Skeletal muscle tissue (tissue), 4 donors: ENCODE results near the gene NNAT. TPM values are rescaled to one million over a fixed set of nuclear protein-coding genes. Genes with fewer than 3 reads are reported as not detected.

Experiments
- H3K27ac ChIP-seq: one replicate; pipeline ENCODE4 v1.7.0; 2013; ENCODE audit warnings: mild to moderate bottlenecking, low read depth, low read length, inconsistent platforms
- H3K27me3 ChIP-seq, 3 donors: one replicate each; pipeline ENCODE4 v1.7.0; 2013; ENCODE audit warnings: low read length in 3 of 3; ENCODE audit not compliant: control insufficient read depth in 3 of 3, insufficient read depth in 3 of 3
- H3K36me3 ChIP-seq, 3 donors: one replicate each; pipeline ENCODE4 v1.7.0; 2013; ENCODE audit warnings: low read length in 3 of 3; ENCODE audit not compliant: control insufficient read depth in 3 of 3, insufficient read depth in 3 of 3
- H3K4me1 ChIP-seq, 3 donors: one replicate each; pipeline ENCODE4 v1.7.0; 2013; ENCODE audit warnings: low read length in 3 of 3, mild to moderate bottlenecking in 3 of 3; ENCODE audit not compliant: control insufficient read depth in 3 of 3, insufficient read depth in 3 of 3
- H3K4me3 ChIP-seq, 3 donors: one replicate each; pipeline ENCODE4 v1.7.0; 2013; ENCODE audit warnings: low read length in 3 of 3
- H3K9ac ChIP-seq, 3 donors: one replicate each; pipeline ENCODE4 v1.7.0; 2013; ENCODE audit warnings: low read length in 3 of 3, mild to moderate bottlenecking in 3 of 3, moderate library complexity in 2 of 3, low read depth in 1 of 3
- H3K9me3 ChIP-seq, 3 donors: one replicate each; pipeline ENCODE4 v1.7.0; 2013; ENCODE audit warnings: low read length in 3 of 3; ENCODE audit not compliant: control insufficient read depth in 3 of 3
- total RNA-seq: library from RNA; depleted of rRNA; stranded (reverse); fragments of >200 nt; gene quantifications from one replicate; pipeline ENCODE4 v1.2.3, GENCODE V29; 2014
- donor health status: Osteomylitis.

NNAT gene
- total RNA-seq, 1 donor from 2014 or later, result 133 TPM

GRCh38 chr20:37500311-37500710, 20.7 kb upstream of the NNAT start:
- Histone ChIP-seq H3K27ac (no peak overlapping the region), H3K9me3 (no peaks in the 10 kb centered on the region), H3K36me3 (no peaks in the 10 kb centered on the region), H3K27me3 (no peaks in the 10 kb centered on the region), H3K4me1 (no peaks in the 10 kb centered on the region), H3K9ac (no peak overlapping the region), H3K4me3 (no peak overlapping the region)

- Histone ChIP-seq H3K9me3 (no peaks in the 10 kb centered on the region), H3K4me1 (peaks cover 0 to 3% (median 0%) of the 10 kb centered on the region in 3 donors), H3K9ac (no peak overlapping the region), H3K27me3 (no peaks in the 10 kb centered on the region), H3K4me3 (no peak overlapping the region), H3K27ac (no peak overlapping the region), H3K36me3 (no peaks in the 10 kb centered on the region)
Observed at GRCh38 chr20:37501940-37502339, 19.1 kb upstream of the NNAT start.

DNA sequence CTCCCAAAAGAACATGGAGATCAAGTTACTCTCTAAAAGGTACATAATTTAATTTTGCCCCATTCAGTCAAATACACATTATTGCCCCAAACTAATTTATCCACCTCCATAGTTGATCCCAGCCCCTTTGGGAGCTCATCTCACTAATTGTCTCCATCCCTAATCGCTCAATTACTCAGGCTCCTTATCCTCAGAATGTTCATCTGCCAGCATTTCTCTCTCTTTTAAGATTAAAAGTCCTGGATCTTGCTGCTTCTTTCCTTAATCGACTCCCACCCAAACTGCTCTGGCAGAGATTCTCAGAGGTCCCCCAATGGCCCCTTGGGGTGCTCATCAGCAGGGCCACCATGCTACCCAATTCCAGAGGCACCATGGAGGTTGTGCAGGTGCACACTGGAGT, 18.4 kb upstream of the NNAT start:
- H3K36me3 ChIP-seq, result no peaks in the 10 kb centered on the region
- H3K9ac ChIP-seq, result no peak overlapping the region
- no peak overlapping the region for H3K4me3 ChIP-seq
- peaks cover 0 to 4% (median 2%) of the 10 kb centered on the region in 3 donors for H3K4me1 ChIP-seq
- H3K9me3 ChIP-seq, result no peaks in the 10 kb centered on the region
- no peaks in the 10 kb centered on the region for H3K27me3 ChIP-seq
- H3K27ac ChIP-seq, result no peak overlapping the region

DNA sequence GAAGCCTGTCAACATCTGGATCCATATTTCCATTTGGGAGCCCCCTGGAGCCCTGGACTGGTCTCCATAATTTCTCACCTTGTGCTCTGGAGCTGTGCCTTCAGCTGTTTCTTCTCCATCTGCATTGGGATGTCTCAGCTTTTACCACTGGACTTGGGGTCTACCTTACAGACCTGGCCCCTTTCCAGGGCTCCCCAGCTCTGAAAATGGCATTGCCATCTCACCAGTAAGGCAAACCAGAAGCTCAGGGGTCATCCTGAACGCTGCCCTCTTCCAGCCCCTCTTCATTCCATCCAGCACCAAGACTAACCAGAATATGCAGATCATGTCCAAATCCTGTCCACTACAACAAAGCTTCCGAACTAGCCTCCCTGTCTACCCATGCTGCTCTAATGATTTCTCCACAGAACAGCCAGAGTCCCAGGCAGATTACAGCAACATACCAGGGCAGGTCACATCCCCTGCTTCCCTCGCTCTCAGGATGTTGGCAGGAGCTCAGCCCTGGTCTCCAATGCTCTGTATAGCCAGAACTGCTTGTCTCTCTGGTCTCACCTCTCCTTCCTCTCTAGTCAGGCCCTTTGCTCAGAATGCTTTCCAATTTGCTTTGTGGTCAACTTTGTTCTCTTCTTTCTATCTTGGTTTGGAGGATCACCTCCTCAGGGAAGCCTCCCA, 17.7 kb upstream of the NNAT start:
- Histone ChIP-seq H3K9ac (no peak overlapping the region), H3K4me3 (no peak overlapping the region), H3K27me3 (no peaks in the 10 kb centered on the region), H3K9me3 (no peaks in the 10 kb centered on the region), H3K4me1 (peaks cover 0 to 4% (median 2%) of the 10 kb centered on the region in 3 donors), H3K27ac (no peak overlapping the region), H3K36me3 (no peaks in the 10 kb centered on the region)

DNA sequence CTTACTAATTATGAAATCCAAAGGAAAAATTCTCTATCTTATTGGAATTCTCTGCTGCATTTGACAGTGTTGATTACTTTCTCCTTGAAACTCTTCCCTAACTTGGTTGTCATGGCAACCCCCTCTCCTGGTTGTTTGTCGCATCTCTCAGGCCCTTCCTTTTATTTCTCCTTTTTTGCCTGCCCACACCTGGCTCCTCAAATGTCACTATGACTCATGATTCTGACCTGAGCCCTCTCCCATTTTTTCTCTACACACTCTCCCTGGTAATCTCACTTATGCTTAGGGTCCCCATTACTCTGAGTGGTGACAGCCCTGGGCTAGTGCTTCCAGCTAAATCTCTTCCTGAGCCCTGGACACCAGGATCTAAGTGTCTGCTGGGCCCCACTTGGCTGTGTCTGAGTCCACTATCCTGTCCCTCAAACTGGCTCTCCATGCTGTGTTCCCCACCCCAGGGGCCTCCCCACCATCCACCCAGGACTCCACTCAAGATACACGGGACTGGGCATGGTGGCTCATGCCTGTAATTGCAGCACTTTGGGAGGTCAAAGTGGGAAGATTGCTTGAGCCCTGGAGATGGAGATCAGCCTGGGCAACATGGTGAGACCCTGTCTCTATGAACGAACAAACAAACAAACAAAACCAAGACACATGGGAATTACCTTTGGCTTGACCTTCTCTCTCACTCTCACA, 16.5 kb upstream of the NNAT start:
- H3K4me3 ChIP-seq, result no peak overlapping the region
- peaks cover 4 to 6% (median 5%) of the 10 kb centered on the region in 3 donors for H3K4me1 ChIP-seq
- H3K27me3 ChIP-seq, result no peaks in the 10 kb centered on the region
- H3K36me3 ChIP-seq, result peaks cover 4 to 6% (median 4%) of the 10 kb centered on the region in 3 donors
- no peak overlapping the region for H3K27ac ChIP-seq
- no peaks in the 10 kb centered on the region for H3K9me3 ChIP-seq
- H3K9ac ChIP-seq, result no peak overlapping the region

DNA sequence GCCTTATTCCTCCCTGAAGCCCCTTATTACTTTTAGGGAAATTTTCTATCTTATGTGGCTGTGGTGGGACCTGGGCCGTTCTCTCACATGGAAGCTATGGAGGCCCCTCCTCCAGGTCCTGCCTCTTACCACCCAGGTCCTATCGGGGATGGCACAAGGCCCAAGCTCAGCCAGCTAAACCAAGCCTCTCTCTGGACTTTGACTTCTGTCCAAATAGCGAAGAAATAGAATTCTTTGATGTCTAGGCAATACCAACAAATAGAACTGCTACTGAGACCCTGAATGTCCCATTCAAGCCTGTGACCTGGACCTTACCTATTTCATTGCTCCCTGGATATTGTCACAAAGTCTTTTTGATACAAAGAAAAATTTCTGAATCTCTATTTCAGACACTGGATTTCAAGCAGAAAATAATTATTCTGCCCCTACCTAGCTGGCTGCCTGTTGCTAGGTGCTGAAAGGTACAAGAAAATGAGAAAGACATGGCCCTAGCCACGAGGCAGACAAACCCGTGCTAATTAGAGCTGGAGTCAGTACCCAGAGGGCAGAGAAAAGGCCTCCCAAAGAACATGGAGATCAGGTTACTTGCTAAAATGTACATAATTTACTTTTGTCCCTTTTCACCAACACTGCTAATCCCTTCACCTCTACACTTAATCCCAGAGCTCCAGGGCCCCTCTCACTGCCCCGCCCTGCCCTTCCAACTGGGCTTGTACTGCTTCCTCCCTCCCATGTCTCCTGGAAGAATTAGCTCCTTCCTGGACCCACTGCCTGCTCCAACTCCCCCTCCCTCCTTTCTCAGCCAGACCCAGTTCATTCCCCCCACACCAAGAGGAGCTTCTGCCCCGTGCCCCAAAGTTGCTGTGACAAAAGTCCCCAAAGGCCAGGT, 15.5 kb upstream of the NNAT start:
- H3K36me3 ChIP-seq, result peaks cover 6 to 8% (median 8%) of the 10 kb centered on the region in 3 donors
- no peak overlapping the region for H3K27ac ChIP-seq
- no peaks in the 10 kb centered on the region for H3K9me3 ChIP-seq

DNA sequence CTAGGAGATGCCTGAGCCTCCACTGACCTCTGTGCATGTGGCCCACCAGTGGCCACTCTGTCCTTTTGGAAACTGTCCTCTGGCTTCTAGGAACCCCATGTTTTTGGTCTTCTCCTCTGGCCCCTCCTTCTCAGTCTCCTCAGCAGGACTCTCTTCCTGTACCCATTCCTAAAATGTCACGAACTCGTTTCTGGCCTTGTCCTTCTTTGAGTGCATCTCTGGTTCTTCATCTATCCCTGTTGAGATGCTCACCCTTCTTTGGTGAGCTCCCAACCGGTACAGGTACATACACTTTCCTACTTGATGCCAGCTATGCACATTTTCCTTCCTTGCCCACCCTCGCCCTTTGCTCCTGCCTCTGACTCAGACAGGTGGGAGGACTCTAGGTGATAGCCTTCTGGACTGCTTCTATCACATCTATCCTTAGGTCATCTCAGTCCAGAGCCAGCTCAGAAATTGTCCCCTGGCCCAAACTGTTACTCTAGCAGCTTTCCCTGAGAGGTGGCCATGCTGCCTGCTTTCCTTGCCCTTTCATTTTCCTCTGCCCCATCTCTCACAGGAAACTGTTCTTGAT, 14.8 kb upstream of the NNAT start:
- Histone ChIP-seq H3K9ac (no peak overlapping the region), H3K36me3 (peaks cover 9 to 15% (median 12%) of the 10 kb centered on the region in 3 donors), H3K4me3 (no peak overlapping the region), H3K4me1 (peaks cover 4 to 6% (median 5%) of the 10 kb centered on the region in 3 donors), H3K27me3 (no peaks in the 10 kb centered on the region), H3K27ac (no peak overlapping the region), H3K9me3 (no peaks in the 10 kb centered on the region)

More for the DNA sequence above, 15.5 kb upstream of the NNAT start:
- no peak overlapping the region for H3K9ac ChIP-seq
- no peak overlapping the region for H3K4me3 ChIP-seq
- peaks cover 4 to 6% (median 5%) of the 10 kb centered on the region in 3 donors for H3K4me1 ChIP-seq
- H3K27me3 ChIP-seq, result no peaks in the 10 kb centered on the region

DNA sequence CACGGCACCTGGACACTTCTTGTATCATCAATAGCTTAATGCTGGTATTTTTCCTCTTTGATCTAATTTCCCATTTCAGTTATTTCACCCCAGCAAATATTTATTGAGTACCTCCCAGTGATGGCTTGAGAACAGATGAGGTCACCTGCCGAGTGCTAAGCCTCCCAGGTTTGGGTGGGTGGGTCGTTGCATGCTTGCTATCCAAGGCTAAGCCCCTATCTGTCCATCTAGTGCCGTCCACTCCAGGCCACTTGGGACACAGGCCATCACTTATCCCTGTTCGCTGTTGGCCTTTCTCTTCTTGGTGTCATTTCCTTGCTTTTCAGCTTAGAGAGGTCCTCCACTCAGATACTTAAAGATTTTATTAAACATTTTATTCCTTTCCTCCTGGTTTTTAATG, 10.8 kb upstream of the NNAT start:
- Histone ChIP-seq H3K9me3 (no peaks in the 10 kb centered on the region), H3K27me3 (no peaks in the 10 kb centered on the region), H3K4me1 (peaks cover 11 to 28% (median 18%) of the 10 kb centered on the region in 3 donors), H3K9ac (no peak overlapping the region), H3K27ac (no peak overlapping the region), H3K4me3 (no peak overlapping the region), H3K36me3 (peaks cover 23 to 46% (median 32%) of the 10 kb centered on the region in 3 donors)

DNA sequence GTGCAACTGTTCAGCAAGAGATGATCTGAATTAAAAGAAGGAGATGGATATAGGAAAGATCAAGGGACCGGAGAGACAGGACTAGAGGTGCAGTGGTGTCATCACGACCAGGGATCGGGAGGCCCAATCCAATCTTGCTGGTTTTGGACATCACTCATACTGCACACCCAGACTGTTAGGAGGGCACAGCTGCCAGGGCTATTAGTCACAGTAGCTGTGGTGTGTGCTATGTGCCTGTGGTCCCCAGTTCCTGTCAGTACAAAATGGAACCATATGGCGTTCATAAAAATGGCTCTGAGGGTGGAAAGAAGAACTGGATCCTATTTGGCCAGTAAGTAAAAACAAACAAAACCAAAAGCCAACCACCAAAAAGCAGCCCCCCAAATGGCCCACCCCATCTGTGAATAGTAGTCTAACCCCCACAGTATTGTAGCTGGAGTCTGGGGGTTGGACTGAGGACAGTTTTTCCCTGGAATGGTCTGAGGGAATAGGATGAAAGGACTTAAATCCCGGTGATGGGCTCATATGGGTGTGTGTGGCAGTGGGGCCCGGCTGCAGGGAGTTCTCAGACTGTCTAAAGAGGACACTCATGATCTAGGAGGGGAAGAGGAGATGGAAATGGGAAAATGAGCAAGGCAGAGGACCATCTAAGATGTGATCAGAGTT, 9.3 kb upstream of the NNAT start:
- no peak overlapping the region for H3K9ac ChIP-seq
- no peaks in the 10 kb centered on the region for H3K27me3 ChIP-seq
- H3K9me3 ChIP-seq, result no peaks in the 10 kb centered on the region
- H3K27ac ChIP-seq, result no peak overlapping the region
- peaks cover 21 to 43% (median 29%) of the 10 kb centered on the region in 3 donors for H3K4me1 ChIP-seq
- no peak overlapping the region for H3K4me3 ChIP-seq
- H3K36me3 ChIP-seq, result peaks cover 33 to 51% (median 35%) of the 10 kb centered on the region in 3 donors
